AG04450 (cell line): ENCODE data around the gene EPG5. TPM values are rescaled to one million over a fixed set of nuclear protein-coding genes. Genes with fewer than 3 reads are reported as not detected.
A peak's percentile ranks its signal among the peaks of the same experiment; 100 is the strongest.

Source experiments
- CTCF ChIA-PET: fragments of 300-600, 350-600 bp; formaldehyde crosslinking; extraction: SDS; loops from one replicate; lab custom pipeline; 2022; ENCODE audit warnings: antibody characterized with exemption, inconsistent platforms; lab: Charles Lee
- POLR2A ChIA-PET: fragments of 350-600 bp; formaldehyde crosslinking; extraction: SDS; loops from one replicate; lab custom pipeline; 2021; ENCODE audit warnings: antibody characterized with exemption, inconsistent platforms; lab: Yijun Ruan, JAX
- DNase-seq: peaks from one replicate; pipeline ENCODE4 v3.0.0-alpha.2; 2011; ENCODE audit warnings: low read depth, low spot score
- H3K27ac ChIP-seq: one replicate; pipeline ENCODE4 v1.5.1; 2012; ENCODE audit warnings: low read depth, low read length, control low read depth
- H3K27me3 ChIP-seq: one replicate; pipeline ENCODE4 v1.6.0; 2012; ENCODE audit warnings: low read length; ENCODE audit not compliant: control insufficient read depth, insufficient read depth
- H3K4me3 ChIP-seq: 2 replicates; pipeline ENCODE4 v1.5.1; 2011; ENCODE audit warnings: mild to moderate bottlenecking, low read depth, low read length, control low read depth
- H3K9me3 ChIP-seq: 2 replicates; pipeline ENCODE4 v1.5.1; 2012; ENCODE audit warnings: low read length; ENCODE audit not compliant: control insufficient read depth, insufficient read depth
- polyA plus RNA-seq: library from polyadenylated mRNA; depleted of rRNA; stranded (reverse); fragments of >200 nt; gene quantifications from 2 replicates; pipeline ENCODE4 v1.2.3, GENCODE V29; 2011
- TF ChIP-seq, protein P1 (sequence below): IDR thresholded peaks from 2 replicates; pipeline ENCODE4 v1.5.1; 2011; ENCODE audit warnings: low read depth, low read length, control low read depth, inconsistent platforms

EPG5 gene
- polyA plus RNA-seq, 1 experiment, result 51.5 TPM

DNA sequence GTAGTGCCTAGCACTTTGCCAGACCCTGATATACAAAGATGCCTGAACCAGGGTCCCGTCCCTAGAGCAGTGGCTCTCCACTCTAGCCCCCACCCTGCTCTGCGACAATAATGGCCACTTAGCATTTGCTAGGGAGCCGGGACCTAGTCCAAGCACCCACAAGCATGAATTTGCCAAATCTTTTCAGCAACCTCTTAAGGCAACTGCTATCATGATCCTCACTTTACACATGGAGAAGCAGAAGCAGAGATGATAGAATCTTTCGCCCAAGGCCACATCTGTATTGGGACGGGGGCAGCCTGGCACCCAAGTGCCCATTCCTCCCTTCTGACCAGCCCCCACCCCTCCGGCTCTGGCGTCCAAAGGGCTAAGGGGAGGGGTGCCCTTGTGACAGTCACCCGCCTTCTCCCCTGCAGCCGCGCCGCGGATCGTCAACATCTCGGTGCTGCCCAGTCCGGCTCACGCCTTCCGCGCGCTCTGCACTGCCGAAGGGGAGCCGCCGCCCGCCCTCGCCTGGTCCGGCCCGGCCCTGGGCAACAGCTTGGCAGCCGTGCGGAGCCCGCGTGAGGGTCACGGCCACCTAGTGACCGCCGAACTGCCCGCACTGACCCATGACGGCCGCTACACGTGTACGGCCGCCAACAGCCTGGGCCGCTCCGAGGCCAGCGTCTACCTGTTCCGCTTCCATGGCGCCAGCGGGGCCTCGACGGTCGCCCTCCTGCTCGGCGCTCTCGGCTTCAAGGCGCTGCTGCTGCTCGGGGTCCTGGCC is 128.6 kb downstream of the EPG5 start:
- no peak for DNase-seq
- H3K9me3 ChIP-seq, result no peaks in the 10 kb centered on the region
- no peak overlapping the region for H3K4me3 ChIP-seq
- POLR2A ChIA-PET, result no interaction called here
- CTCF ChIA-PET, result interaction anchor here (1.3 to 2.0 kb wide), 7 partner anchors 8 to 148 kb away, joined by 3 to 37 read pairs (median 4); no protein-coding TSS in a partner anchor
- no peak overlapping the region for H3K27ac ChIP-seq
- TF ChIP-seq, protein P1, sequence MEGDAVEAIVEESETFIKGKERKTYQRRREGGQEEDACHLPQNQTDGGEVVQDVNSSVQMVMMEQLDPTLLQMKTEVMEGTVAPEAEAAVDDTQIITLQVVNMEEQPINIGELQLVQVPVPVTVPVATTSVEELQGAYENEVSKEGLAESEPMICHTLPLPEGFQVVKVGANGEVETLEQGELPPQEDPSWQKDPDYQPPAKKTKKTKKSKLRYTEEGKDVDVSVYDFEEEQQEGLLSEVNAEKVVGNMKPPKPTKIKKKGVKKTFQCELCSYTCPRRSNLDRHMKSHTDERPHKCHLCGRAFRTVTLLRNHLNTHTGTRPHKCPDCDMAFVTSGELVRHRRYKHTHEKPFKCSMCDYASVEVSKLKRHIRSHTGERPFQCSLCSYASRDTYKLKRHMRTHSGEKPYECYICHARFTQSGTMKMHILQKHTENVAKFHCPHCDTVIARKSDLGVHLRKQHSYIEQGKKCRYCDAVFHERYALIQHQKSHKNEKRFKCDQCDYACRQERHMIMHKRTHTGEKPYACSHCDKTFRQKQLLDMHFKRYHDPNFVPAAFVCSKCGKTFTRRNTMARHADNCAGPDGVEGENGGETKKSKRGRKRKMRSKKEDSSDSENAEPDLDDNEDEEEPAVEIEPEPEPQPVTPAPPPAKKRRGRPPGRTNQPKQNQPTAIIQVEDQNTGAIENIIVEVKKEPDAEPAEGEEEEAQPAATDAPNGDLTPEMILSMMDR, result no peak
- no peaks in the 10 kb centered on the region for H3K27me3 ChIP-seq

DNA sequence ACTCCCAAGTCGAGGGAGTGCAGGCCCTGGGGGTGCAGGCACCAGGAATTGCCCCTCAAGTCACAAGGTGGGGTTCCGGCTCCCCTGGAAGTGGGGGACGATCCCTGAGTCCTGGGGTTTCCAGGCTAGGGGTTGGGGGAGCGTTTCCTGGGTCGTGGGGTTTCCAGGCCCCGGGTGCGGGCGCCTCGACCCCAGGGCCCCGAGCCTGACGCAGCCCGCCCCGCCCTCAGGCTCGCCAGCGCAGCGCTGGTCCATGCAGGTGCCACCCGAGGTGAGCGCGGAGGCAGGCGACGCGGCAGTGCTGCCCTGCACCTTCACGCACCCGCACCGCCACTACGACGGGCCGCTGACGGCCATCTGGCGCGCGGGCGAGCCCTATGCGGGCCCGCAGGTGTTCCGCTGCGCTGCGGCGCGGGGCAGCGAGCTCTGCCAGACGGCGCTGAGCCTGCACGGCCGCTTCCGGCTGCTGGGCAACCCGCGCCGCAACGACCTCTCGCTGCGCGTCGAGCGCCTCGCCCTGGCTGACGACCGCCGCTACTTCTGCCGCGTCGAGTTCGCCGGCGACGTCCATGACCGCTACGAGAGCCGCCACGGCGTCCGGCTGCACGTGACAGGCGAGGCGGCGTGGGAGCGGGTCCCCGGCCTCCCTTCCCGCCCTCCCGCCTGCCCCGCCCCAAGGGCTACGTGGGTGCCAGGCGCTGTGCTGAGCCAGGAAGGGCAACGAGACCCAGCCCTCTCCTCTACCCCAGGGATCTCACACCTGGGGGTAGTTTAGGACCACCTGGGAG is 129.7 kb downstream of the EPG5 start:
- H3K4me3 ChIP-seq, result no peak overlapping the region
- ChIA-PET POLR2A (no interaction called here), CTCF (interaction anchor here (1.3 to 1.4 kb wide), 2 partner anchors 115 to 147 kb away, joined by 3 to 4 read pairs; no protein-coding TSS in a partner anchor)
- no peaks in the 10 kb centered on the region for H3K27me3 ChIP-seq
- H3K27ac ChIP-seq, result no peak overlapping the region
- no peaks in the 10 kb centered on the region for H3K9me3 ChIP-seq
- TF ChIP-seq, protein P1, result 0 out of 2 replicates have a peak, but pooled peaks have one; percentile 17
- no peak for DNase-seq

DNA sequence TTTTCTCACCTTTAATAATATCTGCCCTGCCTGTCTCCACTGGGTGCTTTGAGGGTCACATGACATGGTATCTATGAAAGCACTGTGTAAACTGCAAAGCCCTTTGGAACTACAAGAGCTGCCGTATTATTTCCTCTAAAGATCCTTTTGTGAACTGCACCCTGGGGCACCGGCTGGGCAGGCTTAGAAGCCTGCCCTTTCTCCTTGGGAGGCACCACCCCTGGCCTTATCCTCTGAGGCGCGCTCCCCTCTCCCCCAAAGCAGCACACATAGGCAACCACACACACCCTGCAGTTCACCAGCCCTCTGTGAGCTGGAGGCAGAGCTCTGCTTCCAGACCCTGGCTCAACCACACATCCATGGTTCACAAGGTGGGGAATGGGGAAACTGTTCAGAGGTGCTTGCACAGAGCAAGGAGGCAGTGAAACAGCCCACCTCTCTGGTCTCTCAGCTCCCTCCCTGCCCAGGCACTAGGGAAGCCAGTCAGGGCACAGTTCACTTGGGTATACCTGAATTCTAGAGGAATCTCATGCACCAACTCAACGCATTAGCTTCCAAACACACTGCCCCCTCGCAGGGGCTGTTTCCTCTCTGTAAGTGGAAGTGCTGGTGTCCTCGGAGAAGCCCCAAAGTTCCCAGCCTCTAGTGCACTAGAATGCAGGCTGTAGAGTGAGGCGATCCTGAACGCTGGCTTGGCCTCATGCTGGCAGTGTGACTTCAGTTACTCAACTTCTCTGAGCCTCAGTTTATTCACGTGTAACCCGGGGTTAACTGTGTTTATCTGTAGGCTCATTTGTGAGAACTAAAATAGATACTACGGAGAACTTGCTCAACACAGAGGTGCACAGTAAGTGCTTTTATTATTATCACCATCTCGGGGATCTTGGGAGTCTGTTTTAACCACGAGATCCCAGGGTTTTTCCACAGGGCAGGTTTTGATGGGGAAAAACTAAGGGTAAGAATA is 130.6 kb downstream of the EPG5 start:
- H3K27ac ChIP-seq, result no peak overlapping the region
- POLR2A ChIA-PET, result no interaction called here
- peaks cover 4% of the 10 kb centered on the region; the same call in 1 of the 2 replicates for H3K9me3 ChIP-seq
- H3K27me3 ChIP-seq, result no peaks in the 10 kb centered on the region
- DNase-seq, result no peak
- TF ChIP-seq, protein P1, result no peak
- H3K4me3 ChIP-seq, result no peak overlapping the region
- CTCF ChIA-PET, result interaction anchor here (0.9 to 1.1 kb wide), 2 partner anchors 71 to 114 kb away, joined by 3 read pairs; no protein-coding TSS in a partner anchor

DNA sequence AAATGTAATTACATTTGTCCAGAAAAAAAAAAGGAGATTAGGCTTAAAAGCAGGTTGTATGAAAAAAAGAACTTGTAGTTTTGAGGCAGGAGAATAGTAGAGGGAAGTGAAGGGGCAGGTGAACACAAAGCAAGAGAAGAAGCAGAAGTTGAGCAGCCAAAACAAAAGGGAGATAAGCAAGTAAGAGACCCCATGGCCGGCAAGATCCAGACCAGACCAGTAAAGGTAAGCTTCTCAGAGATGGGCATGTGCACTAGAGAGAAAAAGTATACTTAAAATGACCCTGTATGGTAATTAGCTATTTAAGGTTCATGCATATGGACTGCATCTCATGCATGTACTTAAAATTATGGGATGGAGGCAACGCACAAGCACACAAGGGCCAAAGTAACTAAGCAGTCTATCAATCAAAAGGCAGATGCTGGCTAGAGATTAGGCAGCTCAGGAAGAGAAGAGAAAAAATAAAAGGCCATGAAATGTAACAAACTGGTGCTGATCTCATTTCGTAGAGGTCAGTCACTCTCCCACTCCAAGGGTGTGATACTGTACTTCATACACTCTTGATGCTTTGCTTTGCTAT is 132.0 kb downstream of the EPG5 start:
- Histone ChIP-seq H3K9me3 (peaks cover 8% of the 10 kb centered on the region), H3K27me3 (no peaks in the 10 kb centered on the region), H3K27ac (no peak overlapping the region), H3K4me3 (no peak overlapping the region)
- CTCF ChIA-PET, result interaction anchor here (1.0 kb wide), 1 partner anchor 112 kb away, joined by 5 read pairs; no protein-coding TSS in a partner anchor
- TF ChIP-seq, protein P1, result no peak
- POLR2A ChIA-PET, result no interaction called here
- DNase-seq, result no peak
